Stimulated activated CD4-positive, alpha-beta T cell treated with anti-CD3 and anti-CD28 coated beads, Interleukin-15, amount 100 ng/mL, for 48 hours (primary cell): Measurements from ENCODE around the gene CASP6.
"Not testable (repeated sequence)": the region's sequence is repeated elsewhere in the genome, so short reads cannot be mapped to it uniquely, and the experiment has no call there.

Experiments used
- DNase-seq, 2 donors: peaks; one replicate each; pipeline ENCODE4 v3.0.0-alpha.2; 2020; ENCODE audit warnings: low read depth in 2 of 2

The CASP6 gene

GRCh38 chr4:109719604-109720003 lies 16.4 kb upstream of the CASP6 start:
- no peak for DNase-seq

- DNase-seq: no peak
These were observed 15.5 kb upstream of the CASP6 start for GRCh38 chr4:109718759-109719158.

- DNase-seq: no peak
These were observed 10.3 kb upstream of the CASP6 start for GRCh38 chr4:109713500-109713899.

- no peak for DNase-seq
These were observed 5.7 kb upstream of the CASP6 start for GRCh38 chr4:109708990-109709389.

GRCh38 chr4:109708435-109708834 lies 5.2 kb upstream of the CASP6 start:
- DNase-seq: no peak

- DNase-seq: no peak
These were observed 568 bp upstream of the CASP6 start for GRCh38 chr4:109703664-109704361.

GRCh38 chr4:109701566-109702410 lies 1.5 kb downstream of the CASP6 start:
- DNase-seq: no peak

- DNase-seq: no peak
These were observed 3.6 kb downstream of the CASP6 start for GRCh38 chr4:109699553-109700225.

GRCh38 chr4:109698656-109699055 lies 4.6 kb downstream of the CASP6 start:
- DNase-seq: no peak

GRCh38 chr4:109691411-109691920 lies 11.8 kb downstream of the CASP6 start:
- DNase-seq: no peak

GRCh38 chr4:109690690-109691410 lies 12.4 kb downstream of the CASP6 start:
- DNase-seq: no peak

- DNase-seq: no peak
These were observed 18.5 kb downstream of the CASP6 start for GRCh38 chr4:109684727-109685126.

GRCh38 chr4:109683621-109684253 lies 19.5 kb downstream of the CASP6 start:
- no peak for DNase-seq

- DNase-seq: no peak
These were observed 20.4 kb downstream of the CASP6 start for GRCh38 chr4:109682875-109683274.

- not testable (repeated sequence) for DNase-seq
These were observed 24.3 kb downstream of the CASP6 start for GRCh38 chr4:109678925-109679324.

GRCh38 chr4:109678472-109678871 lies 24.8 kb downstream of the CASP6 start:
- not testable (repeated sequence) for DNase-seq

GRCh38 chr4:109676886-109677285 lies 26.4 kb downstream of the CASP6 start:
- DNase-seq: no peak

- DNase-seq: no peak
These were observed 27.4 kb downstream of the CASP6 start for GRCh38 chr4:109675843-109676242.

- DNase-seq: no peak
These were observed 28.1 kb downstream of the CASP6 start for GRCh38 chr4:109675181-109675580.

- DNase-seq: no peak
These were observed 29.9 kb downstream of the CASP6 start for GRCh38 chr4:109673303-109673702.
